ENCODE measurements around the gene PRL.

PRL gene

GRCh38 chr6:22290045-22290444, 6.8 kb downstream of the PRL start:
- DNase-seq = no peak

GRCh38 chr6:22288721-22289120, 8.1 kb downstream of the PRL start:
- no peak for DNase-seq

- no peak for DNase-seq
Observed at GRCh38 chr6:22284666-22285065, 12.2 kb downstream of the PRL start.

- no peak for DNase-seq
Observed at GRCh38 chr6:22281341-22282085, 15.3 kb downstream of the PRL start.

GRCh38 chr6:22279427-22279826, 17.4 kb downstream of the PRL start:
- DNase-seq = no peak

GRCh38 chr6:22271081-22271480, 25.8 kb downstream of the PRL start:
- no peak for DNase-seq

GRCh38 chr6:22263748-22264147, 33.1 kb downstream of the PRL start:
- no peak for DNase-seq

GRCh38 chr6:22254886-22255285, 42.0 kb downstream of the PRL start:
- DNase-seq = no peak

GRCh38 chr6:22253955-22254655, 42.7 kb downstream of the PRL start:
- DNase-seq = no peak

- DNase-seq = no peak
Observed at GRCh38 chr6:22251348-22251747, 45.5 kb downstream of the PRL start.

- no peak for DNase-seq
Observed at GRCh38 chr6:22250486-22250885, 46.4 kb downstream of the PRL start.

- no peak for DNase-seq
Observed at GRCh38 chr6:22249711-22250350, 47.0 kb downstream of the PRL start.

GRCh38 chr6:22248513-22249308, 48.1 kb downstream of the PRL start:
- DNase-seq = no peak

GRCh38 chr6:22247916-22248482, 48.8 kb downstream of the PRL start:
- no peak for DNase-seq

GRCh38 chr6:22240025-22240424, 56.8 kb downstream of the PRL start:
- DNase-seq = no peak

GRCh38 chr6:22239261-22239921, 57.4 kb downstream of the PRL start:
- no peak for DNase-seq

GRCh38 chr6:22238861-22239260, 58.0 kb downstream of the PRL start:
- DNase-seq = no peak

- no peak for DNase-seq
Observed at GRCh38 chr6:22237526-22237925, 59.3 kb downstream of the PRL start.
